ENCODE data around the gene METTL27.
"Not testable (repeated sequence)": the region's sequence is repeated elsewhere in the genome, so short reads cannot be mapped to it uniquely, and the experiment has no call there.

METTL27 gene

GRCh38 chr7:73842067-73842976, at the start of gene METTL27:
METTL27 (minus strand) TSS chr7:73842516; CDS start chr7:73842140, 376 bp downstream.
- DNase-seq, result peak; percentile 92

GRCh38 chr7:73891178-73891885, 49.0 kb upstream of the METTL27 start:
- DNase-seq, result no peak

GRCh38 chr7:73890555-73891147, 48.3 kb upstream of the METTL27 start:
- no peak for DNase-seq

GRCh38 chr7:73888959-73889358, 46.6 kb upstream of the METTL27 start:
- DNase-seq, result no peak

- DNase-seq, result no peak
Observed at GRCh38 chr7:73887762-73888161, 45.4 kb upstream of the METTL27 start.

GRCh38 chr7:73885975-73886798, 43.9 kb upstream of the METTL27 start:
- no peak for DNase-seq

GRCh38 chr7:73885433-73885974, 43.2 kb upstream of the METTL27 start:
- DNase-seq, result no peak

- not testable (repeated sequence) for DNase-seq
Observed at GRCh38 chr7:73884867-73885422, 42.6 kb upstream of the METTL27 start.

- no peak for DNase-seq
Observed at GRCh38 chr7:73882047-73882402, 39.7 kb upstream of the METTL27 start.

- DNase-seq, result no peak
Observed at GRCh38 chr7:73881352-73882046, 39.2 kb upstream of the METTL27 start.

GRCh38 chr7:73880755-73881328, 38.5 kb upstream of the METTL27 start:
- DNase-seq, result no peak

- DNase-seq, result no peak
Observed at GRCh38 chr7:73879977-73880681, 37.8 kb upstream of the METTL27 start.

- DNase-seq, result no peak
Observed at GRCh38 chr7:73876973-73877372, 34.7 kb upstream of the METTL27 start.

- DNase-seq, result no peak
Observed at GRCh38 chr7:73876361-73876760, 34.0 kb upstream of the METTL27 start.

GRCh38 chr7:73872056-73872908, 30.0 kb upstream of the METTL27 start:
- no peak for DNase-seq

GRCh38 chr7:73871163-73872011, 29.1 kb upstream of the METTL27 start:
- DNase-seq, result no peak

GRCh38 chr7:73870041-73870492, 27.8 kb upstream of the METTL27 start:
- DNase-seq, result no peak
